H1 (cell line): ENCODE data around the gene NCBP1. TPM values are rescaled to one million over a fixed set of nuclear protein-coding genes. Genes with fewer than 3 reads are reported as not detected.

Experiments used
- CTCF ChIA-PET: fragments of 300-600 bp; sonication (Branson Sonifier 250); formaldehyde crosslinking; loops from one replicate; lab custom pipeline; 2021; ENCODE audit not compliant: partially characterized antibody; lab: Charles Lee
- POLR2A ChIA-PET: fragments of 300-600 bp; sonication (Branson Sonifier 250); formaldehyde crosslinking; loops from one replicate; lab custom pipeline; 2021; ENCODE audit warnings: inconsistent platforms; ENCODE audit not compliant: partially characterized antibody; lab: Charles Lee
- DNase-seq, 2 experiments: peaks; one replicate each; pipeline versions ENCODE4 v3.0.0 to v3.0.0-alpha.2; 2010 to 2022; ENCODE audit warnings: low spot score in 2 of 2, low read depth in 1 of 2, mixed read lengths in 1 of 2
- FAIRE-seq: peaks from 2 replicates; lab custom pipeline; 2011; peaks lifted over from hg19 to GRCh38; lab: Jason Lieb, UNC
- H2AFZ ChIP-seq: 2 replicates; pipeline ENCODE4 v1.8.1; 2012; ENCODE audit warnings: low read length, inconsistent platforms
- H2AK5ac ChIP-seq: 2 replicates; pipeline ENCODE4 v1.6.1; 2013; ENCODE audit warnings: low read depth, low read length
- H2BK120ac ChIP-seq: replicated peaks from 2 replicates; pipeline ENCODE3; 2013; ENCODE audit warnings: low read depth, low read length, inconsistent platforms
- H2BK12ac ChIP-seq: 2 replicates; pipeline ENCODE4 v1.6.1; 2013; ENCODE audit warnings: low read depth, low read length
- H2BK15ac ChIP-seq: 2 replicates; pipeline ENCODE4 v1.6.1; 2013; ENCODE audit warnings: low read length
- H2BK20ac ChIP-seq: 2 replicates; pipeline ENCODE4 v1.6.1; 2013; ENCODE audit warnings: low read length
- H2BK5ac ChIP-seq: 2 replicates; pipeline ENCODE4 v1.6.1; 2013; ENCODE audit warnings: low read depth, low read length
- H3K14ac ChIP-seq: 2 replicates; pipeline ENCODE4 v1.6.1; 2013; ENCODE audit warnings: inconsistent platforms; ENCODE audit not compliant: insufficient read length
- H3K18ac ChIP-seq: 2 replicates; pipeline ENCODE4 v1.6.1; 2013; ENCODE audit warnings: low read length; ENCODE audit errors: extremely low read depth
- H3K23ac ChIP-seq: 2 replicates; pipeline ENCODE4 v1.6.1; 2013; ENCODE audit warnings: inconsistent platforms; ENCODE audit not compliant: insufficient read length
- H3K23me2 ChIP-seq: 2 replicates; pipeline ENCODE4 v1.6.1; 2013; ENCODE audit warnings: low read depth, low read length
- H3K27ac ChIP-seq: 2 replicates; pipeline ENCODE4 v1.6.1; 2011; ENCODE audit warnings: low read depth, low read length, inconsistent platforms
- H3K27me3 ChIP-seq, 4 experiments: replicated peaks in 1 of 4; 1 replicate in 1 of 4; 2 replicates in 3 of 4; pipeline versions ENCODE4 v1.6.1 to v1.8.1; 2011 to 2013; ENCODE audit warnings: low read length in 3 of 4, mild to moderate bottlenecking in 3 of 4, inconsistent platforms in 2 of 4, mixed read lengths in 2 of 4, moderate library complexity in 1 of 4; ENCODE audit not compliant: control insufficient read depth in 3 of 4, insufficient read depth in 3 of 4; ENCODE audit errors: extremely low read depth in 1 of 4
- H3K36me3 ChIP-seq, 4 experiments: 2 replicates each; pipeline versions ENCODE4 v1.6.1 to v1.8.1; 2011 to 2013; ENCODE audit warnings: mild to moderate bottlenecking in 4 of 4, low read length in 3 of 4, moderate library complexity in 2 of 4, control low read depth in 1 of 4, inconsistent platforms in 1 of 4; ENCODE audit not compliant: insufficient read depth in 4 of 4, control insufficient read depth in 2 of 4
- H3K4ac ChIP-seq: replicated peaks from 2 replicates; pipeline ENCODE3; 2013; ENCODE audit warnings: low read length, low read depth, mixed read lengths, inconsistent platforms; ENCODE audit not compliant: insufficient read length
- H3K4me1 ChIP-seq, 4 experiments: replicated peaks in 1 of 4; 1 replicate in 1 of 4; 2 replicates in 3 of 4; pipeline versions ENCODE4 v1.6.1 to v1.8.1; 2011 to 2013; ENCODE audit warnings: low read length in 3 of 4, inconsistent platforms in 2 of 4, mixed read lengths in 1 of 4; ENCODE audit not compliant: insufficient read depth in 4 of 4, control insufficient read depth in 3 of 4
- H3K4me2 ChIP-seq, 2 experiments: 2 replicates each; pipeline versions ENCODE4 v1.6.1 to v1.8.1; 2011 to 2013; ENCODE audit warnings: low read depth in 2 of 2, low read length in 2 of 2, control low read depth in 1 of 2, inconsistent platforms in 1 of 2, mild to moderate bottlenecking in 1 of 2; ENCODE audit not compliant: insufficient read depth in 1 of 2
- H3K4me3 ChIP-seq, 4 experiments: fragments of 200-600, 300-600 bp in 1 of 4; sonication (generic), shearing (Covaris generic), sonication (Bioruptor Twin) in 1 of 4; 2 replicates each; pipeline versions ENCODE4 v1.5.1 to v1.8.1; 2011 to 2016; ENCODE audit warnings: low read length in 4 of 4, low read depth in 3 of 4, control low read depth in 2 of 4, inconsistent platforms in 2 of 4, mild to moderate bottlenecking in 2 of 4, mixed read lengths in 1 of 4, moderate library complexity in 1 of 4; ENCODE audit not compliant: insufficient read depth in 2 of 4; ENCODE audit errors: extremely low read depth in 1 of 4
- H3K56ac ChIP-seq: replicated peaks from 2 replicates; pipeline ENCODE3; 2013; ENCODE audit warnings: low read depth, mild to moderate bottlenecking, mixed read lengths, low read length, inconsistent platforms; ENCODE audit not compliant: insufficient read length
- H3K79me1 ChIP-seq: 2 replicates; pipeline ENCODE4 v1.6.1; 2013; ENCODE audit warnings: low read depth, low read length, control low read depth
- H3K79me2 ChIP-seq, 2 experiments: 2 replicates each; pipeline versions ENCODE4 v1.6.1 to v1.8.1; 2012 to 2013; ENCODE audit warnings: low read length in 2 of 2, mild to moderate bottlenecking in 2 of 2, inconsistent platforms in 1 of 2; ENCODE audit not compliant: insufficient read depth in 2 of 2, control insufficient read depth in 1 of 2
- H3K9ac ChIP-seq, 4 experiments: replicated peaks in 1 of 4; 1 replicate in 1 of 4; 2 replicates in 3 of 4; pipeline versions ENCODE4 v1.6.1 to v1.8.1; 2011 to 2013; ENCODE audit warnings: low read depth in 3 of 4, low read length in 3 of 4, control low read depth in 2 of 4, mild to moderate bottlenecking in 2 of 4, moderate library complexity in 2 of 4, inconsistent platforms in 1 of 4; ENCODE audit errors: extremely low read depth in 1 of 4
- H3K9me3 ChIP-seq, 2 experiments: 2 replicates each; pipeline versions ENCODE4 v1.6.1 to v1.8.1; 2012 to 2013; ENCODE audit warnings: mild to moderate bottlenecking in 2 of 2, moderate library complexity in 2 of 2, control low read depth in 1 of 2, inconsistent platforms in 1 of 2, low read depth in 1 of 2, low read length in 1 of 2, mixed read lengths in 1 of 2; ENCODE audit not compliant: insufficient read depth in 2 of 2
- H4K20me1 ChIP-seq, 2 experiments: replicated peaks in 1 of 2; 2 replicates each; pipeline versions ENCODE3 to v1.8.1; 2011 to 2013; ENCODE audit warnings: inconsistent platforms in 2 of 2, low read length in 2 of 2, mild to moderate bottlenecking in 1 of 2; ENCODE audit not compliant: insufficient read depth in 2 of 2, control insufficient read depth in 1 of 2
- H4K5ac ChIP-seq: 2 replicates; pipeline ENCODE4 v1.6.1; 2013; ENCODE audit warnings: low read length, low read depth, mixed read lengths, inconsistent platforms; ENCODE audit not compliant: insufficient read length
- H4K8ac ChIP-seq: 2 replicates; pipeline ENCODE4 v1.8.0; 2013; ENCODE audit warnings: mild to moderate bottlenecking, moderate library complexity, low read length, inconsistent platforms; ENCODE audit not compliant: insufficient read depth; ENCODE audit errors: extremely low read depth
- H4K91ac ChIP-seq: replicated peaks from 2 replicates; pipeline ENCODE3; 2013; ENCODE audit warnings: low read length, mixed read lengths, inconsistent platforms; ENCODE audit not compliant: insufficient read length
- CHD1 ChIP-seq: IDR thresholded peaks from 2 replicates; pipeline ENCODE4 v1.6.1; 2012; ENCODE audit warnings: low read depth, low read length, improper control_type of control experiment
- EP300 ChIP-seq, 2 experiments: IDR thresholded peaks; 1 replicate in 1 of 2; 2 replicates in 1 of 2; pipeline ENCODE4 v1.6.1; 2011 to 2012; ENCODE audit warnings: low read depth in 2 of 2, low read length in 2 of 2, mild to moderate bottlenecking in 2 of 2, borderline replicate concordance in 1 of 2, inconsistent platforms in 1 of 2, moderate library complexity in 1 of 2
- PHF8 ChIP-seq: fragments of 200-600 bp; sonication (generic); conservative IDR thresholded peaks from 2 replicates; pipeline ENCODE4 v1.7.1; 2012; ENCODE audit warnings: low read depth, mild to moderate bottlenecking, inconsistent platforms, low read length, moderate library complexity
- POLR2A ChIP-seq, 2 experiments: IDR thresholded peaks; 1 replicate in 1 of 2; 2 replicates in 1 of 2; pipeline ENCODE4 v1.6.1; 2011; ENCODE audit warnings: low read depth in 2 of 2, low read length in 2 of 2, mild to moderate bottlenecking in 2 of 2; ENCODE audit errors: control extremely low read depth in 1 of 2
- WGBS, 2 experiments: shearing (Covaris generic) in 1 of 2; methylation state at CpG; one replicate each; pipeline versions ENCODE4 v1.1.6 to v1.1.7; 2013 to 2015; ENCODE audit warnings: low lambda C conversion rate in 2 of 2, mixed read lengths in 2 of 2, inconsistent platforms in 1 of 2, low coverage in 1 of 2, missing lambda C conversion rate in 1 of 2; ENCODE audit not compliant: insufficient replicate concordance in 2 of 2, insufficient coverage in 1 of 2, insufficient read length in 1 of 2; ENCODE audit errors: extremely low coverage in 1 of 2, missing lambda C conversion rate in 1 of 2; 5-methylcytosine and 5-hydroxymethylcytosine counted together
- polyA plus RNA-seq, 7 experiments: library from polyadenylated mRNA; depleted of rRNA in 3 of 7; stranded (reverse) in 5 of 7; unstranded in 2 of 7; fragments of >200 nt in 5 of 7; fragments of 200-250 nt in 2 of 7; gene quantifications; 1 replicate in 5 of 7; 2 replicates in 1 of 7; 4 replicates in 1 of 7; pipeline versions ENCODE4 v1.2.1 to v1.2.3, GENCODE V29; 2011 to 2013; ENCODE audit warnings: missing spikeins in 2 of 7, mixed read lengths in 2 of 7
- total RNA-seq: library from RNA; stranded (reverse); fragmentation: NEBNext Ultra II Directional; extraction: Animal tissue kit (Norgen Biotek cat#: 25700); gene quantifications from 2 replicates; pipeline ENCODE4 v1.2.1, GENCODE V29; 2021
- TF ChIP-seq, protein P1 (sequence below): IDR thresholded peaks from 2 replicates; pipeline ENCODE4 v1.6.1; 2012; ENCODE audit warnings: inconsistent platforms

The NCBP1 gene
- total and polyA plus RNA-seq, 2 of the 8 experiments (the other 6 are each of a cell fraction or from before 2014, with no cell fraction given), result 14.7 to 54.0 TPM

DNA sequence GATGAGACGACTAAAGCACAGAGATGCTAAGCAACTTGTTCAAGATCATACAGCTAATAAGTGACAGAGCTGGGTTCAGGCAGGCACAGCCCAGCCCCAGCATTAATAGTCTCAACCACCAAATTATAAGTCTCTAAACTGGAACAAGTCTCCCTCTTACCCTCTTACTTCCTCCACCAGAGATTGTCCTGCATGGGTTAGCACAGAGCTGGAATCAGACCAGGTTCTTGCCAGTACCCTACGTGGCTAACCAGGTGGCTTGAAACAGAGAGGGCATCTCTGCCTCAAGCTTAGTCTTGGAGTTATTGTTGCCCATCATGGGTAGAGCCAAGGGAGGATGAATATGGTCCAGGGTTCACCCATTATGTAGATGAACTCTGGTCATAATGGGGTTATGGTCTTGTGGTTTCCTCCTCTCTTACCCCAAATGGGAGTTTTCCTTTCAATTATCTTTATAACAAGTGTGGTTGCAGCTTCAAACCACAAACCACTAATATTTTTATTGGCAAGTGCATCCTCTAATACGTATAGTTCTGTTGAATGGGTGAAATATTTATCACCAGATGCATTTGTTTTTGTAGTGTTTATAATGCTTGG is 71.8 kb downstream of the NCBP1 start:
- H2BK5ac ChIP-seq, result no peak overlapping the region
- TF ChIP-seq, protein P1, sequence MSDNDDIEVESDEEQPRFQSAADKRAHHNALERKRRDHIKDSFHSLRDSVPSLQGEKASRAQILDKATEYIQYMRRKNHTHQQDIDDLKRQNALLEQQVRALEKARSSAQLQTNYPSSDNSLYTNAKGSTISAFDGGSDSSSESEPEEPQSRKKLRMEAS, result no peak
- TF ChIP-seq POLR2A (IDR thresholded peaks at IDR 0.05; ENCODE audit: control extremely low read depth in 1 of 2, low read depth in 2 of 2, low read length in 2 of 2), result no peak
- TF ChIP-seq EP300 (IDR thresholded peaks at IDR 0.05; ENCODE audit: borderline replicate concordance in 1 of 2, low read depth in 2 of 2, low read length in 2 of 2), result no peak
- no peak for TF ChIP-seq PHF8
- no peak for TF ChIP-seq CHD1
- TF ChIP-seq, all 59 proteins: peak for 0
- Histone ChIP-seq H3K9me3 (no peaks in the 10 kb centered on the region), H4K8ac (no peak overlapping the region), H2AK5ac (no peak overlapping the region), H3K79me2 (no peaks in the 10 kb centered on the region), H3K27ac (no peak overlapping the region), H2BK12ac (no peak overlapping the region), H4K5ac (no peak overlapping the region), H3K14ac (no peak overlapping the region), H3K9ac (no peak overlapping the region), H2BK120ac (no peak overlapping the region), H3K4me2 (no peak overlapping the region), H3K79me1 (no peaks in the 10 kb centered on the region), H3K23me2 (no peaks in the 10 kb centered on the region), H3K56ac (no peak overlapping the region), H2AFZ (no peak overlapping the region), H3K4me1 (no peaks in the 10 kb centered on the region), H3K4me3 (no peak overlapping the region), H3K27me3 (no peaks in the 10 kb centered on the region; a peak in 1 of 7 replicates), H3K23ac (no peak overlapping the region), H4K20me1 (no peaks in the 10 kb centered on the region), H4K91ac (no peak overlapping the region), H3K4ac (no peak overlapping the region), H3K18ac (no peak overlapping the region), H3K36me3 (no peaks in the 10 kb centered on the region), H2BK20ac (no peak overlapping the region), H2BK15ac (no peak overlapping the region)
- CTCF ChIA-PET, result interaction anchor here (0.7 to 2.1 kb wide), 7 partner anchors 10 to 195 kb away, joined by 3 to 10 read pairs (median 4); no protein-coding TSS in a partner anchor
- DNase-seq (no peak), FAIRE-seq (no peak)
- 58% methylated on average over 3 of the region's 3 CpGs; no CpG with 5 or more reads in 1 of the 2 experiments for WGBS, 2 experiments
- POLR2A ChIA-PET, result interaction anchor here (1.0 kb wide), 1 partner anchor 9 kb away, joined by 4 read pairs; the partner anchor contains the start of gene XPA
